Activated T-cell treated with anti-CD3 and anti-CD28 coated beads for 1 hour (primary cell): ENCODE results near the gene C20orf144.

Experiments used
- DNase-seq: peaks from one replicate; pipeline ENCODE4 v3.0.0-alpha.2; 2020; ENCODE audit warnings: low read depth

The C20orf144 gene

DNA sequence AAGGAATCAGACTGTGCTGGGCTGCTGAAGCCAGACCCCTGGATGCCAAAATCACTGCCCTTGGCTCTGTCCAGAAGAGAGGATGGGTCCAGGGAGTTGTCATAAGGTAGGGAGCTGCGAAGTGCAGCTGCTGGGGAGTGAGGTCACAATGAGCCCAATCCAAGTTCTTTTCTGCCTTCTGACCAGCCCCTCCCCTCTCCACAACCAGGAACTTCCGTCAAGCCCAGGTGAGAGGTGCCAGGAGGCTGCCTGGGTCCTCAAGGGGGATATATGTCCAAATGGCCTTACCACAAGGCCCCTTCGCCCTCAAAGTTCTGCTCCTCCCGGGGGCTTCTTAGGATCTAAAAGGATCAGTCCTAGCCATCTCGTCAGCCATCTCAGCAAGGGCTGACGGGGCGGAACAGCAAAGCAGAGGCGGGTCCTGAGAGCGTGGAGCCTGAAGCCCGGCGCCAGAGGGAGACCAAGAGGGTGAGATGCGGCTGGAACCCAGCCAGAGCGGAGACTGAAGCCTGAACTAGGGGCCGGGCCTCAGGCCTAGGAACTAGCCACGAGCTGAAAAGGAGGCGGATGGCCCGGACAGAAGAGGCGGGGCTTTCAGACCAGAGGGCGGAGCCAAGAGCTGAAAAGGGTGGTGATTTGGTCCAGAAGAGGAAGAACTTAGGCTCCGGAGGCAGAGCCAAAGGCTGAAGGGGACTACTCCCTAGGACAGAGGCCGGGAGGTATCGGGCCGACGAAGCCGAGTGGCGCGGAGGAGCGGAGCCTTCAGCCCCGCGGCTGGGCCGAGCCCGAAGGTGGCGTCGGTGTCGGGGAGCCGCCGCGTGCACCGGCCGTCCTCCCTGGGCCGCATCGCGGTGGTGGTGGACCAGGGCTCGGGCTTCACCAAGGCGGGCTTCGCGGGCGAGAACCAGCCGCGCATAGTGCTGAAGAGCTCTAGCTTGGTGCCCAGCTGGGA lies 4.4 kb downstream of the C20orf144 start, which contains the start of gene ACTL10:
ACTL10 (plus strand) TSS at position 651 of the 952 bp plus-strand sequence. CDS start 555 bp downstream, outside the sequence.
- DNase-seq = peak; percentile 61

DNA sequence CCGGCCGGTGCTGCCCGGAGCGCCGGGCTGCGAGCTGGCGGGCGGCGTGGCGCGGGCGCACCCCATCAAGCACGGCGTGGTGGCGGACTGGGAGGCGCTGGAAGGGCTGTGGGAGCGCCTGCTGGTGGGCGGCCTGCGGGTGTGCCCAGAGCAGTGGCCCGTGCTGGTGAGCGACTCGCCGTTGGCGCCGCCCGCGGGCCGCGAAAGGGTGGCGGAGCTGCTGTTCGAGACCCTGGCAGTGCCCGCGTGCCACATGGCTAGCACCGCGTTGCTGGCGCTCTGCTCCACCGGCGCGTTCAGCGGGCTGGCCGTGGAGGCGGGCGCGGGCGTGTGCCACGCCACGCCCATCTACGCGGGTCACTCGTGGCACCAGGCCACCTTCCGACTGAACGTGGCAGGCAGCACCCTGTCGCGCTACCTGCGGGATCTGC lies 5.1 kb downstream of the C20orf144 start:
- DNase-seq = no peak

DNA sequence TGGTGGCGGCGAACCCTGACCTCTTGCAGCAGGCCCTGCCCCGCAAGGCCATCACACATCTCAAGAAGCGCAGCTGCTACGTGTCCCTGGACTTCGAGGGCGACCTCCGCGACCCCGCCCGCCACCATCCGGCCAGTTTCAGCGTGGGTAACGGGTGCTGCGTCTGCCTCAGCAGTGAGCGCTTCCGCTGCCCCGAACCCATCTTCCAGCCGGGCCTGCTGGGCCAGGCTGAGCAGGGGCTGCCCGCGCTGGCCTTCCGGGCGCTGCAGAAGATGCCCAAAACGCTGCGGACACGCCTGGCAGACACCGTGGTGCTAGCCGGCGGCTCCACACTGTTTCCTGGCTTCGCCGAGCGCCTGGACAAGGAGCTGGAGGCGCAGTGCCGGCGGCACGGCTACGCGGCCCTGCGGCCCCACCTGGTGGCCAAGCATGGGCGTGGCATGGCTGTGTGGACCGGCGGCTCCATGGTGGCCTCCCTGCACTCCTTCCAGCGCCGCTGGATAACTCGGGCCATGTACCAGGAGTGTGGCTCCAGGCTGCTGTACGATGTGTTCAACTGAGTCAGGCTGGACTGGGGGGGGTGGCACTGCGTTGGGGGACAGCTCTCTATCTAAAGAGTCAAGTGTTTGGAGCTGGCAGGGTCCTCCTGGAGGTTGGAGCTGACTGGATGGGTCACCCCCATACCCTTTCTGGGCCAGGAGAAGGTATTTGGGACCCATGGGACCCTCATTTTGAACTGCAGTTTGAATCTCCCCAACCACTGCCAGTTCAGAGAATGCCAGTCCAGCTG lies 5.7 kb downstream of the C20orf144 start:
- peak; percentile 60 for DNase-seq

DNA sequence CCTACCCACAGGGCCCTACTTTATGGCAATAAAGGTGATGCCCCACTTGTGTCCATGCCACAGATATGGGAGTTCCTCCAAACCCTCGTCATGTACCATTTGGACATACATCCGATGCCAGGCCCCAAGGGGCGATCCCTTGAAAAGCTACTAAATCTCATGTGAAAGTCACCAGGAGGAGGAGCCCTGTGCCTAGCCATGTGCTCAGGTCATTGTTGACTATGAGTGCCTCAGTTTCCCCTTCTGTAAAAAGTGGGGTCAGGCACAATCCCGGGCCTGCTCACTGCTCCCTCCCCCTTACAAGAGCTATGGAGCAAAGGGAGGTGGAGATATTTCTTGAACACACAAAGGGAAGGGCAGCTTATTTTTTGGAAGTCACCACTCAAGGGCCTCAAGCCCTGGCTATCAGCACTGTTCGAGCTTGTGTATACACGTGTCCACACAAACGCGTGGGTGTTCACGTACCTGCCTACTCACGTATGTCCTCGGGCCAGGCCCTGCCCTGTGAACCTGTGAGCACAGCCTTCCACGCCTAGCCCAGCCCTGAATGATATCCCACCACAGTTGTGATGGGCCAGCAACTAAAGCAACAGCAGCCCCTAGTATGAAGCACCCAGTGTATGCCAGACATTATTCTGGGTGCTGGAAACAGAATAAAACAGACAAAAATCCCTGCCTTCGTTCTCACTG lies 6.5 kb downstream of the C20orf144 start:
- DNase-seq = no peak

DNA sequence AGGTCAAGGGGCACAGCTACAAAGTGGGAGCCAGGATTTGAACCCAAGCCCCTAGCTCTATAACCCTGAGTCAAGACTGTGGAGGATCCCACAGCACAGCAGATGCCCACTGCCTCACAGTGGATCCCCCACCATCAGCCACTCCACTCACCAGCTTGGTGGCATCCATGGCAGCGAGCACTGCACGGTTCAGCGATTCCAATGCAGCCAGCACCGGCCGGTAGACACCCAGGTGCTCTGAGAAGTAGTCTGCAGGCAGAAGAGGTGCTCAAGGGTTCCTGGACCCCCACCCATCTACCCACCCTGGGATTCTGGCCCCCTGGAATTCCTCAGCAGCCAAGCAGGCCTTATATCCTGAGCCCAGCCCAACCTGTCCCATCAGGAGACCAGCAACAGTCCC lies 7.1 kb downstream of the C20orf144 start:
- DNase-seq = no peak

DNA sequence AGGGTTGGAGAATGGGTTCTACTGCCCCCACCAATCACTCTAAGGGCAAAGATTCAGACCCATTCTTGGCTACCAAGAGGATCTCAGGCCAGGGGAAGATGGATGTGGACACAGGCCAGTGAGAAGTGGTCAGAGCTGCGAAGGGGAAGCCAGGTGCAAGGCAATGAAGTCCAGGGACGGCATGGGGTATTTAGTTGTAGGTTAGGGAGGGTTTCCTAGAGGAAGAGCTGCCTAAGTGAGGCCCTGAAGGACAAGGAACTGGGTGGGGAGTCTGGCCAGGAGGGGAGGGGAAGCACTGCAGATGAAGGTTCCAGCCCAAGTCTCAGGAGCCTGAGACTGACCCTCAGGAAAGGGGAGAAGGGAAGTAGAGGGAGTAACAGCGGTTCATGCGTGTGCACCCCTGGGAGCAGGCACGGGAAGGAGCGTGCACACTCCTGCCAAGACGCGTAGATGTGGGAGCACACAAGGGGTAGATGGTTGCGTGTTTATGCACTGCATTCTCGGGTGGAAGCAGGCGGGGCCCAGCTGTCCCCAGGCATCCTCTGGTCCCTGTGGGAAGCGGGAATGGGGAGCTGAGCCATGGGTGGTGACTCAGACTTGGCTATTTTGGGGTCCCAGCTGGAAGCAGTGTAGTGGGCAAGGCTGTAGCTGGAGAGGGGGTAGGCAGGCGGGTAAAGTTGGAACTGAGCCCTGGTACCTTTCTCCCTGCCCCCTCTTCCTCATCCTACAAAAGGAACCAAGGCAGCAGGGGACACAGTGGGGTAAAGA lies 7.9 kb downstream of the C20orf144 start:
- DNase-seq = no peak

DNA sequence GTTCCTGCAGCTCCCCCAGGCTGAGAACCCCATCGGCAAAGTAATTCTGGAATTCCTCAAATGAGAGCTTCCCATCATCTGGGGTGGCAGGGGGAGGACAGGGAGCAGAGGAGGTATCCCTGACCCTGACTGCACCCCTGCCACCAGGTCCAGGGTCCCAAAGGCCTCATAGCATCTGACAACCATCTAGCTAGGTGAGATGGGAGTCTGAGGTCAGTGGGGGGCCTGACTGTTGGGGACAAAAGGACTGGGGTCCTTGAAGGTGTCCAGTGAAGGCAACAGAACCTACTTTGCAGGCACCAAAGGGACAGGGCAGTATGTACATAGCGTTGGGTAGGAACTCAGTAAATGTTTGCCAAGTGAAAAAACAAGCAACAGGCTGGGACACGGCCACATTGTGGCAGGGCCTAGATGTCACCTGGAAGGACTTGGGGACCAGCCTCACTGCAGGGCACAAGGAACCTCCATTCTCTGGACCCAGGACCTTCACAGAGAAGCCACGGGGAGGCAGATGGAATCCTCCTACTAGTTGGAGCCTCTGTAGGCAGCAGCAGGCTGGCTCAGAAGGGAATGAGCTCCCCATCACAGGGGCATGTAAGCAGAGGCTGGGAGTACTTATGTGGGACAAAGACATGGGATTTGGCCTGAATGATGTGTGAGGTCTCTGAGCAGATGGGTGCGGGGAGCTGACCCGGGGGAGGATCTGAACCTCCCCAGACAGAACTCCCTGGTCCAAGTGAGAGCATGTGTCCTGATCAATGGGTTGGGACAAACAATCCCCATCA lies 8.8 kb downstream of the C20orf144 start:
- DNase-seq = no peak

DNA sequence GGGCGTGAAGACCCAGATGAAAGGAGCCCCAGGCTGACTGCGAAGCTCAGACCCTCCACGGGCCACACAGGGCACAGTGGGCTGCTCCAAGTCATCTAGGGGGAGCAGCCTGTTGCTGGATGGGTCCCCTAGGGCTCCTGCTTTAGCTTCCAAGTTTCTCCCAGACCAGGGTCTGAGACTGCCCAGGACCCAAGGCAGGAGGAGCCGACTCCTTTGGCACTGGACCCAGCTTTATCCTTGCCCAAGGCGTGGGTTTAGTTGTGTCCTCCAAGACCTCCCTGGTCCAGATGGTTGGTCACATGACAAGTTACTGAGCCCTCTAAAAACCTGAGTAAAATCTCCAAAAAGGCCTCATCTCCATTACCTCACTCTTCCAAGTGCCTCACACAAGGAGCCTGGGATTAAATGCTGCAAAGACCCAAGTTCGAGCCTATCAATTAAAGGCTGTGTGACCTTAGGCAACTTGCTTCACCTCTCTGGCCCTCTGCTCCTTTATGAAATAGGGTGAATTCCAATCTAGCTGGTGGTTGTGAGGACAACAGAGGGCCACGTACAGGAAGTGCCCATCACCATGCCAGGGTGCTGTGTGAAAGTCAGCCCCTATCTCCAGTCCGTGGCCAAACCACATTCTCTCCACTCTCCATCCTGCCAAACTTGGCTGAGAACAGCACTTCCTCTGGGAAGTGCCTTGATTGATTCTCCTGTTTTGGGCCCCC lies 9.6 kb downstream of the C20orf144 start:
- DNase-seq = no peak

DNA sequence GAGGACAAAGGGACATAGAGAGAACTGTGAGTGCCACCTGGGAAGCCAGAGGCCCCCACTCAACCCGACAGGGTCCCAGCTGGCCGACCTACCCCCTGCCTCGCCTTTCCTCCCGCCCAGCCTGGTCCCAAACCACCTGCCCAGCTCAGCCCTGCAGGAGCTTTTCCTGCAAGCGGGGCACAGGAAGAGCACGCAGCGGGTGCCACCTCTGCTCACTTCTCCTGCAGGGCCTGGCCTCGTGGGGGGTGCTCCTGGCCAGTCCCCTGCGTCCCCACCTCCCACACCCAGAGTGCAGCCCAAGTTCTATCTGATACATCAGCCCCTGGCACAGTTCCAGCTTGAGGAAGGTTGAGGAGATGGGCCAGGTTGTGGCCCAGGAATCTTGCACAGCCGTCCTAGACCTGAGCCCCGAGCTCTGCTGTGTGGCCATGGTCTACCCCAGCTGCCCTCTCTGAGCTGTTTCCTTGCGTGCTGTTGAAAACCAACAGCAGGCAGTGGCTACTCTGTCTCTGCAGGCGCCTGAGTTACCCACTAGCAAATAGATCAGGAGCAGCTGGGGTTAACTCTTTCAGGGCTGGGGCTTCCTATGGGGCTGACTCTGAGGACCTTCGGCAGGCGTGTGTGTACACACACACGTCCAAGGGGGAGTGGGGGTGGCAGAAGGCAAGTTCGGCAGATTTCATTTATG lies 10.4 kb downstream of the C20orf144 start:
- no peak for DNase-seq

DNA sequence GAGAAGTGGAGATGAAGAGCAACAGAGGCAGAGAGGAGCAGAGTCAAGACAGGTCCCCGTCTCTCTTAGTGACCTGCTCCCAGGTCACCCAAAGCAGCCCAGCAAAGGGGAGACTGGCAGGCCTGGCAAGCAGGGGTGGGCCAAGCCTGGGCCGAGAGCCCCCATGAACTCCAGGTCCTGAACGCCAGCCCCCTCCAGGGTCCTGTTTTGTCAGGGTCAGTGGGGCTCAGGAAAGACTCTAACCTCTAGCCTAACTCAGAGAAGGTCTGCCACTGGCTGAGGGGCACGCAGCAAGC lies 10.9 kb downstream of the C20orf144 start:
- DNase-seq = no peak

DNA sequence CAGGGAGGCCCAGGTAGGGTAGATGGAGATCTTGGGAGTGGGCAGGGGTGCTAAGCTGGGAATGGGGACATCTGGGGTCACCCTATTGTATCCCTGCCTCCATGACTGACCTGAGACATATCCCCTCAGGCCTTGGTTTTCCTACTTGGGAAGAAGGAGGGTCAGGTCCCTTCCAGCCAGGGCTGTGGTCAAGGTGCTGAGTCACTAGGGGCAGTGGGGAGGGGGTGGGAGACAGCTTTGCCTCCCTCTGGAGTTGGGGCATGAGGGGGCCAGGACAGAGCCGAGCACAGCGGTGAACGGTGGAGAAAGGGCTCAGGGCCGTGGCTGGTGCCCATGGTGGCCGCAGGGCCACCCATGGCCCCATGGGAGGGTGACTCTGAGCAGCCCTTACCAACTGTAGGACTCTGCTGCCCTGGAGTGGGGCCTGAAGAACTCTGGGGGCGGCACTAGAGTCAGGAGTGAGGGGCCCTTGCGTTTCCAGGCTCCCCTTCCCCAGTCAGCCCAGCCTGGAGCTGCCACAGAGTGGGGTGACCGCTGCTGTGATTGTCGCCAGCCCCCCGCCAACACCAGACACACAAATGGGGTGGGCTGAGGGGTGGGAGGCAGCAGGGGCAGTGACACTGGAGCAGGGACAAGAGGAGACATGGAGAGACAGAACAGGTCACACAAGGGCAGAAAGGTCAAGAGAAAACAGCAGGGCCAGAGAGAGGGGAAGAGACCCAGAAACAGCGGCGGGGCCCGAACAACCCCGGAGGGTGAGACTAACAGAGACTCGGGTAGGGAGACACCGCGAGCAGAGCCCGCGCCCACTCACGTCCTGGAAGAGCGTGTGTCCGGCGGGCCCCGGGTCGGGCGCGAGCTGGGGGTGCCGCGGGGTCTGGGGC lies 11.5 kb downstream of the C20orf144 start:
- DNase-seq = no peak

DNA sequence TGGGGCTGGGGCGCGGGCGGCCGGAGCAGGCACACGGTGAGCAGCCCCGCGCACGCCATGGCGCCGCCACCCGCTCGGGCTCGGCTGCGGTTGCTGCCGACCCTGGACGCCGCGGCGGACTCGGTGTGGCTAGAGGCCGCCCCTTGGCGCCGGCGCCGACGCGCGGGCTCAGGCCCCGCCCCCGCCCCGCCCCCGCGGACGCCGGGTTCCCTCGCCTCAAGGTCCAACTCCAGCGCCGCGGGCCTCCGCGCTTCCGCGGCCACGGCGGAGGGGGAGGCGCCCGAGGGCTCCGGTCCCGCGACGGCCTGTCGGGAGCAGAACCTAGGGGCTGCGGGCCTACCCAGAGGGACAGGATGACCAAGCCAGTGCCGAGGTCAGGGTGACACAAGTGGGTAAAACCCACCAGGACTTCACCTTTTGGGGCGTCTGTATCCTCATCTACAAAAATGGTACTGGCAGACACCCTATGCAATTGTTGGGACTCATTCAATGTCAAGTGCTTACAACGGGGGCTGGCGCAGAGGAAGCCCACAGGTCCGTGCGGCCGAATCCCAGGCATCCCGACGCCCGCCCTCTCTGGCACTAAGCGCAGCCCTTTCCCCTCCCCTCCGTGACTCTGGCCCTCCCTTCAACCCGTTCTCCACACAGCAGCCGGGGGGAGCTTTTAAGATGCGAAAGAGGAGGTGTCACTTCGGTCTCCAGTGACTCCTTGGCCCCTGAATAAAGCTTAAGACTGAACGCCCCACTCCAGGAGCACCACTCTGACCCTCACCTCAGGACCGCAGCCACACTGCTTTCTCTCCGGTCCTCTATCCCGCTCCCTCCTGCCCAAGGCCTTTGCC lies 12.4 kb downstream of the C20orf144 start, which contains the start of gene NECAB3:
NECAB3 (minus strand) TSS at position 135 of the 842 bp plus-strand sequence; CDS start at position 59, 76 bp downstream.
- peak; percentile 32 for DNase-seq

DNA sequence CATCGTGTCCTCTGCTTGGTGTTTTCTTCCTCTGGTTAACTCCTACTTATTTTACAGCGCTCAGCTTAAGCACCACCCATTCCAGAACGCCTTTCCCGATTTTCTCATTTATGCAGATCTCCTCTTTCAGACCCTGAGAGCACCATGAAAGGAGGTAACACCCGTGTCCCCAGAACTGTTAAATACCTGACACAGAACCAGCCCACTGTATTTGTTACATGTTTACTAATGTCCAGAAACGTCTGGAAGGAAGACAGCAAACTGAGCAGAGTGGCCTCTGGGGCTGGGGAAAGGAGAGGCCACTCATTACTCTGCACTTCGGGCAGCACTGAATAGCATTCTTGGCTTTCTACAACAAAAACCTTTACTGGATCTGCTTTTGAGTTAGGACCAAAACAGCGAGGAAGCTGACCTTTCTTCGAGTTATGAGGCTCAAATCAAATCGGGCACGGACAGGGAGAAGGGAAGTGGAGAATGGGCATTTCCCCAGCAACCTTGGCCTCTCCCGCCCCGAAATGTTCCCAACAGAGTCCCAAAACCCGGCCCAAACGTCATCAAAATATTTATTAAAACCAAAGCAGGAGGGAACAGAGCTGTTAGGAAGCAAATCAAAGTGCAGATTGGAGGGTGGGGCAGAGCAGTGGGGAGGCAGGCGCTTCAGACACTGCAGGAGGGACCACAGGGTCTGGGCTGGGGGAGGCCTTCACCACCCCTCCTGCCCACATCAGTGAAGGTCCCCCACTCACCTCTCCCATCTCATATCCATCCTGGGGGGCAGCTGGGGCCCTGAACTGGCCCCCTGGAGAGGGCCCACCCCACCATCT lies 13.2 kb downstream of the C20orf144 start:
- no peak for DNase-seq

DNA sequence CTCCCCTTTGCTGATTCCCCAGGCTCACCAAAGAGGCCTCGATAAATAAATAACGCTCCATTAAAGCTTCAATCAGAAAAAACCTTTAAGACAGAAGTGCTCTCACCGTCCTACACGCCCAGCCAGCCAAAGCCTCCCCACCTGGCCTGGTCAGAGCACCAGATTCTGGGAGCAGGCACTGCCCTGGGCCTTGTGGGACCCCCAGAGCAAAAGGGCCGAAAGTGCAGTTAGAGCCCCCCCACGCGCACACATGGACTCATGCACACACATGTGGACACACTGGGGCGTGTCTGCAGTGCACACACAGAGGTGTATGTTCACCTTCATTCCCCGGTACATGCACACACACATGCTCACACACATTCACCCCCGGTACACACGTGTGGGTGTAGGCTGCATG lies 14.0 kb downstream of the C20orf144 start:
- no peak for DNase-seq

DNA sequence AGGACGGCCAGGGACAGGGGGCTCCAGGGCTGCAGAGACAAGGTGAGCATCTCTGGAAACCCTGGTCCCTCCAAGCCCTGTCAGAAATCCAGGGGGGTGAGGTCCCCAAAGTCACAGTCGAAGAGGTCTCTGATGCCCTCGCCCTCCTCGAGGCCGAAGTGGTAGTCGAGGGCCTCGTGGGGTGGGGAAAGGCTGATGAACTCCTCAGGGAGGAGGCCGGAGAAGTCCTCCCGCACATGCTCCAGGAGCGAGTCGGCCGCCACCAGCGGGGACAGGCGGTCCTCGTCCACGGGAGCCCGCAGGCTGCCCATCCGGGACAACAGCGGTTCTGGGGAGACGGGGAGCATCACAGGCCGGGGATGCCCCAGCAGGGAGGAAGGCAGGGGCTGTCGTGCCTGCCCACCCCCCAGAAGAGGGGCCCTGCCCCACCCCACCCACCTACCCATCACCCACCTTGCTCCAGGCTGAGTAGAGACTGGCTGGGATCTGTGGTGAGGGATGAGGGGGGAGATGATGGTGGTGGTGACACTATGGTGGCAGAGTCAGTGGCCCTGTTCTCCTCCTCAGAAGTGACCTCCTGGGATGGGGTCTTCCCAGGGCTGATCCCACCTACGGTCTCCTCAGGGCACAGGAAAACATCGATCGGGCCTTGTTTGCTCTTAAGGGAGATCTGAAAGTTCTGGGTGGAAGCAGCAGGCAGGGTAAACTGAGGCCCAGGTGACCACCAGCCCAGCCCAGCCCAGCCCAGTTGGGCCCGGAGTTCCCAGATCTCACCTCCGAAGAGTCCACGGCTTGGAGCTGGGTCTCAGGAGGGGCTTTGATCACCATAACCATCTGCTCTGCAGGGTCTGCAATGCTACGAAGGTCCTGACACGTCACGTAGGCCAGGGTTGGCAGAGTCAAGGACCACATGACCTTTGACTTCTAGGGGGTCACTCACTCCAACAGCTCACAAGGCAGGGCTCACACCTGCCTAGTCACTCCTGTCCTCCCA lies 14.8 kb downstream of the C20orf144 start:
- no peak for DNase-seq
